WTC11 (cell line): Measurements from ENCODE around the gene OR2AT4. TPM values are rescaled to one million over a fixed set of nuclear protein-coding genes. Genes with fewer than 3 reads are reported as not detected.

Experiments
- ATAC-seq: fragments of 200-7000 bp; cut with Tn5 transposase; 2 replicates; pipeline ENCODE4 v1.10.0; 2021; ENCODE audit warnings: mild to moderate bottlenecking, moderate library complexity
- CTCF ChIA-PET: fragments of 300-600 bp; sonication (Branson Sonifier 250); formaldehyde crosslinking; loops from one replicate; lab custom pipeline; 2021; ENCODE audit warnings: antibody characterized with exemption; lab: Charles Lee
- POLR2A ChIA-PET: fragments of 350-600 bp; sonication (Branson Sonifier 250); formaldehyde crosslinking; loops from one replicate; lab custom pipeline; 2021; ENCODE audit warnings: antibody characterized with exemption; lab: Charles Lee
- DNase-seq: peaks from one replicate; pipeline ENCODE4 v3.0.0; 2021; ENCODE audit warnings: low spot score
- H3K27ac Mint-ChIP-seq: 2 replicates; pipeline ENCODE4 v1.8.0; 2021; ENCODE audit warnings: mixed read lengths
- H3K27me3 Mint-ChIP-seq: 2 replicates; pipeline ENCODE4 v1.8.0; 2021; ENCODE audit warnings: low read depth, mild to moderate bottlenecking, moderate library complexity, mixed read lengths
- H3K36me3 Mint-ChIP-seq: 2 replicates; pipeline ENCODE4 v1.8.0; 2021; ENCODE audit warnings: mixed read lengths
- H3K4me1 Mint-ChIP-seq: 2 replicates; pipeline ENCODE4 v1.8.0; 2022; ENCODE audit warnings: mixed read lengths
- H3K4me3 Mint-ChIP-seq: 2 replicates; pipeline ENCODE4 v1.8.0; 2021; ENCODE audit warnings: mild to moderate bottlenecking, moderate library complexity, mixed read lengths
- H3K9me3 Mint-ChIP-seq: 2 replicates; pipeline ENCODE4 v1.8.0; 2021; ENCODE audit warnings: mixed read lengths
- ATF1 ChIP-seq: sonication (generic); formaldehyde crosslinking; IDR thresholded peaks from 2 replicates; pipeline ENCODE4 v1.8.1; 2023; ENCODE audit warnings: mild to moderate bottlenecking, moderate library complexity, missing genetic modification reagents
- CREB1 ChIP-seq: sonication (generic); formaldehyde crosslinking; IDR thresholded peaks from 2 replicates; pipeline ENCODE4 v1.8.0; 2023; ENCODE audit warnings: mild to moderate bottlenecking, missing genetic modification reagents
- FOXJ3 ChIP-seq: sonication (generic); formaldehyde crosslinking; IDR thresholded peaks from 2 replicates; pipeline ENCODE4 v1.9.0; 2021; ENCODE audit warnings: missing genetic modification reagents, mild to moderate bottlenecking, borderline replicate concordance
- KAT7 ChIP-seq: sonication (generic); formaldehyde crosslinking; IDR thresholded peaks from 2 replicates; pipeline ENCODE4 v1.8.1; 2023; ENCODE audit warnings: missing genetic modification reagents, mild to moderate bottlenecking, borderline replicate concordance
- ZBTB21 ChIP-seq: sonication (generic); formaldehyde crosslinking; IDR thresholded peaks from 2 replicates; pipeline ENCODE4 v1.8.1; 2023; ENCODE audit warnings: mild to moderate bottlenecking, missing genetic modification reagents, borderline replicate concordance
- ZNF232 ChIP-seq: sonication (generic); formaldehyde crosslinking; IDR thresholded peaks from 2 replicates; pipeline ENCODE4 v1.8.0; 2022; ENCODE audit warnings: mild to moderate bottlenecking, missing genetic modification reagents
- ZNF416 ChIP-seq: fragments of 250-450 bp; sonication (Bioruptor Pico); IDR thresholded peaks from 2 replicates; pipeline ENCODE4 v1.9.0; 2021; ENCODE audit warnings: mild to moderate bottlenecking, inconsistent platforms
- total RNA-seq: library from RNA; stranded (reverse); gene quantifications from 3 replicates; pipeline ENCODE4 v1.2.3, GENCODE V29; 2021
- TF ChIP-seq, protein P1 (sequence below): sonication (generic); formaldehyde crosslinking; IDR thresholded peaks from 2 replicates; pipeline ENCODE4 v1.8.1; 2022; ENCODE audit warnings: low read depth, mild to moderate bottlenecking, moderate library complexity, missing genetic modification reagents, borderline replicate concordance
- TF ChIP-seq, protein P2 (sequence below): sonication (generic); formaldehyde crosslinking; IDR thresholded peaks from 2 replicates; pipeline ENCODE4 v1.8.1; 2023; ENCODE audit warnings: mild to moderate bottlenecking, missing genetic modification reagents, borderline replicate concordance
- TF ChIP-seq, protein P3 (sequence below): sonication (generic); formaldehyde crosslinking; IDR thresholded peaks from 2 replicates; pipeline ENCODE4 v1.8.1; 2023; ENCODE audit warnings: mild to moderate bottlenecking, missing genetic modification reagents, moderate library complexity
- TF ChIP-seq, protein P4 (sequence below): fragments of 250-450 bp; sonication (Bioruptor Pico); conservative IDR thresholded peaks from 2 replicates; pipeline ENCODE4 v1.9.0; 2021; ENCODE audit warnings: mild to moderate bottlenecking
- TF ChIP-seq, protein P5 (sequence below): sonication (generic); formaldehyde crosslinking; IDR thresholded peaks from 2 replicates; pipeline ENCODE4 v1.8.1; 2022; ENCODE audit warnings: missing genetic modification reagents, borderline replicate concordance
- TF ChIP-seq, protein P6 (sequence below): sonication (generic); formaldehyde crosslinking; IDR thresholded peaks from 2 replicates; pipeline ENCODE4 v1.8.0; 2023; ENCODE audit warnings: missing genetic modification reagents
- TF ChIP-seq, protein P7 (sequence below): sonication (generic); formaldehyde crosslinking; conservative IDR thresholded peaks from 2 replicates; pipeline ENCODE4 v1.8.1; 2022; ENCODE audit warnings: mild to moderate bottlenecking, missing genetic modification reagents

The OR2AT4 gene
- total RNA-seq, 1 experiment from 2014 or later: not detected

DNA sequence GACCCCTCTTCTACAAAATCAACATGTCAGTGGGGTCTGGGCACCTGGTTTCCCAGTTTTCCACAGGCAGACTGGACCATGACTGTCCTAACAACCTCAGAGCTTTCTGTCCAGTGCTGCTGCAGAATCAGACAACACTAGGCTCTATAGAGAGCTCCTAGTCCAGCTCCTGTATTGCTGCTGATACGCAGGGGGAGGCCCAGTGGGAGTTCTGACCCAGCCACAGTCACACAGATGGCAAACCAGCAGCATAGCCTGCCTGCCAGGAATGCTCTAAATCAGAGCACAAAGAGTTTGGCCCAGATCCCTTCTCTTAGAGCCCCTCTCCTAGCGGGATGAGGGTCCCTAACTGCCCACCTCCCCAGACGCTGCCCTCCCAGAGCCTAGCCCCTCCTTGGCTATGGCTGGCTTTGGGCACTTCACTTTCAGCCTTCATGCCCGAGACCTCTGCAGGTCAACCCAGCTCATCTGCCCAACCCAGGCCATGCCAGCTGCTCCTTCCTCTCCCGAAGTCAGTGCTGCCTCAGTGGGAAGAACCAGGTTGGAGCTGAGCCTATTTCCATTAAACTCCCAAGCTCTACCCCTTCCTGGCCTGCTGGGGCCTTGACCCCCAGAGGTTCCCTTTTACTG lies 38.5 kb upstream of the OR2AT4 start:
- Mint-ChIP-seq H3K4me1 (no peaks in the 10 kb centered on the region), H3K4me3 (no peak overlapping the region), H3K27me3 (peaks cover 18% of the 10 kb centered on the region), H3K27ac (no peak overlapping the region), H3K36me3 (no peaks in the 10 kb centered on the region), H3K9me3 (peaks cover 10% of the 10 kb centered on the region)
- POLR2A ChIA-PET: no interaction called here
- TF ChIP-seq, protein P1, sequence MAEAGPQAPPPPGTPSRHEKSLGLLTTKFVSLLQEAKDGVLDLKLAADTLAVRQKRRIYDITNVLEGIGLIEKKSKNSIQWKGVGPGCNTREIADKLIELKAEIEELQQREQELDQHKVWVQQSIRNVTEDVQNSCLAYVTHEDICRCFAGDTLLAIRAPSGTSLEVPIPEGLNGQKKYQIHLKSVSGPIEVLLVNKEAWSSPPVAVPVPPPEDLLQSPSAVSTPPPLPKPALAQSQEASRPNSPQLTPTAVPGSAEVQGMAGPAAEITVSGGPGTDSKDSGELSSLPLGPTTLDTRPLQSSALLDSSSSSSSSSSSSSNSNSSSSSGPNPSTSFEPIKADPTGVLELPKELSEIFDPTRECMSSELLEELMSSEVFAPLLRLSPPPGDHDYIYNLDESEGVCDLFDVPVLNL (CRISPR knock-in tag): no peak
- no peak for TF ChIP-seq ZNF232
- DNase-seq (no peak), ATAC-seq (no peak)
- CTCF ChIA-PET: interaction anchor here (1.3 to 3.0 kb wide), 4 partner anchors 68 to 114 kb away, joined by 3 to 18 read pairs (median 8); no protein-coding TSS in a partner anchor

DNA sequence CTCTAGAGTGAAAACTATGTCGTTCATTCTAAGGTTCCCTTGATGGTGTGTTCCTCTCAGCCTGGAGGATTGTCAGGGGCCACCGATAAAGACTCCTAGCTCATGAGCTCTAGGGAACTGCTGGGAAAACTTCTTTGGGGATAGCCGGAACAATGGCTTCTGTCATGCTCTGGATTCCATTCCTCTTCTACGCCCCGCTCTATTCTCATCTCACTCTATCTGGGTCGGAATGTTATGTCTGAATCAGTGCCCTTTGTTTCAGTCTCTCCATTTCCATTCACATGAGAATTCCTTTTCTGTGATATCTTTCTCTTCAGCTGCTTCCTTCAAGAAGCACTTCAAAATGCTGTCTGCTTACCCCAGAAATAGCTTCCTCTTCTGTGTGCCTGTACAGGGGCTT lies 37.3 kb upstream of the OR2AT4 start:
- Mint-ChIP-seq H3K9me3 (peaks cover 19% of the 10 kb centered on the region), H3K27me3 (peaks cover 18% of the 10 kb centered on the region), H3K27ac (no peak overlapping the region), H3K36me3 (no peaks in the 10 kb centered on the region), H3K4me1 (no peaks in the 10 kb centered on the region), H3K4me3 (no peak overlapping the region)
- no peak; the same call in 1 of the 2 replicates for ATAC-seq
- no peak for DNase-seq
- ChIA-PET CTCF (interaction anchor here (0.9 to 3.0 kb wide), 9 partner anchors 9 to 137 kb away, joined by 3 to 18 read pairs (median 4); no protein-coding TSS in a partner anchor), POLR2A (no interaction called here)
- TF ChIP-seq FOXJ3 (CRISPR knock-in tag) (no peak), ZBTB21 (no peak), KAT7 (CRISPR knock-in tag) (no peak), ATF1 (CRISPR knock-in tag) (no peak), CREB1 (CRISPR knock-in tag) (no peak), ZNF416 (CRISPR knock-in tag) (no peak)
- TF ChIP-seq, protein P2, sequence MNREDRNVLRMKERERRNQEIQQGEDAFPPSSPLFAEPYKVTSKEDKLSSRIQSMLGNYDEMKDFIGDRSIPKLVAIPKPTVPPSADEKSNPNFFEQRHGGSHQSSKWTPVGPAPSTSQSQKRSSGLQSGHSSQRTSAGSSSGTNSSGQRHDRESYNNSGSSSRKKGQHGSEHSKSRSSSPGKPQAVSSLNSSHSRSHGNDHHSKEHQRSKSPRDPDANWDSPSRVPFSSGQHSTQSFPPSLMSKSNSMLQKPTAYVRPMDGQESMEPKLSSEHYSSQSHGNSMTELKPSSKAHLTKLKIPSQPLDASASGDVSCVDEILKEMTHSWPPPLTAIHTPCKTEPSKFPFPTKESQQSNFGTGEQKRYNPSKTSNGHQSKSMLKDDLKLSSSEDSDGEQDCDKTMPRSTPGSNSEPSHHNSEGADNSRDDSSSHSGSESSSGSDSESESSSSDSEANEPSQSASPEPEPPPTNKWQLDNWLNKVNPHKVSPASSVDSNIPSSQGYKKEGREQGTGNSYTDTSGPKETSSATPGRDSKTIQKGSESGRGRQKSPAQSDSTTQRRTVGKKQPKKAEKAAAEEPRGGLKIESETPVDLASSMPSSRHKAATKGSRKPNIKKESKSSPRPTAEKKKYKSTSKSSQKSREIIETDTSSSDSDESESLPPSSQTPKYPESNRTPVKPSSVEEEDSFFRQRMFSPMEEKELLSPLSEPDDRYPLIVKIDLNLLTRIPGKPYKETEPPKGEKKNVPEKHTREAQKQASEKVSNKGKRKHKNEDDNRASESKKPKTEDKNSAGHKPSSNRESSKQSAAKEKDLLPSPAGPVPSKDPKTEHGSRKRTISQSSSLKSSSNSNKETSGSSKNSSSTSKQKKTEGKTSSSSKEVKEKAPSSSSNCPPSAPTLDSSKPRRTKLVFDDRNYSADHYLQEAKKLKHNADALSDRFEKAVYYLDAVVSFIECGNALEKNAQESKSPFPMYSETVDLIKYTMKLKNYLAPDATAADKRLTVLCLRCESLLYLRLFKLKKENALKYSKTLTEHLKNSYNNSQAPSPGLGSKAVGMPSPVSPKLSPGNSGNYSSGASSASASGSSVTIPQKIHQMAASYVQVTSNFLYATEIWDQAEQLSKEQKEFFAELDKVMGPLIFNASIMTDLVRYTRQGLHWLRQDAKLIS (CRISPR knock-in tag): no peak
- TF ChIP-seq, protein P3, sequence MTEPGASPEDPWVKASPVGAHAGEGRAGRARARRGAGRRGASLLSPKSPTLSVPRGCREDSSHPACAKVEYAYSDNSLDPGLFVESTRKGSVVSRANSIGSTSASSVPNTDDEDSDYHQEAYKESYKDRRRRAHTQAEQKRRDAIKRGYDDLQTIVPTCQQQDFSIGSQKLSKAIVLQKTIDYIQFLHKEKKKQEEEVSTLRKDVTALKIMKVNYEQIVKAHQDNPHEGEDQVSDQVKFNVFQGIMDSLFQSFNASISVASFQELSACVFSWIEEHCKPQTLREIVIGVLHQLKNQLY (CRISPR knock-in tag): no peak
- TF ChIP-seq, protein P4, sequence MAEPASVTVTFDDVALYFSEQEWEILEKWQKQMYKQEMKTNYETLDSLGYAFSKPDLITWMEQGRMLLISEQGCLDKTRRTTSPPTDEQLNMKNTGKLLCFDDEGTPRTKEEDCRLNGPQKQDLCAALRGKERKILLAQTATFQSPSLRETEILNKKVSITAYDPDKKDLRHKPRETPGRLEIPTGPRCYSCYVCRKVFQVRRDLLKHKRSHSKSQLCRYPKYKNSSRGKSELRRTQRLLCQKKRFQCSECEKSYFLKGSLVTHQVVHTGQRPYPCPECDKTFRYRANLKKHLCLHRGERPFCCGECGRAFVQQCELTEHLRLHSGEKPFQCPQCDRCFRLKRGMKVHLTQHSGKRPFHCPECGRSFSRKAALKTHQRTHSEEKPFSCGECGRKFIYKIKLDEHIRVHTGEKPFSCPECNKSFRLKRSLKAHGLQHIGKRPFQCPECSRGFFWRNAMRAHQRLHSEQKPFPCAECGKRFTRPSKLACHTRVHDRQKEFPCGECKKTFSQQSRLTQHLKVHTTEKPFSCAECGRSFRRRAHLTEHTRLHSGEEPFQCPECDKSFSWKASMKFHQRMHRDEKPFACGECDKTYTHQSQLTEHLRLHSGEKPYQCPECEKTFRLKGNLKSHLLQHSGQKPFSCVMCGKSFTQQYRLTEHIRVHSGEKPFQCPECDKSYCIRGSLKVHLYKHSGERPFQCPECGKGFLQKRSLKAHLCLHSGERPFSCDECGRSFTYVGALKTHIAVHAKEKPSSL (CRISPR knock-in tag): no peak
- TF ChIP-seq, protein P5, sequence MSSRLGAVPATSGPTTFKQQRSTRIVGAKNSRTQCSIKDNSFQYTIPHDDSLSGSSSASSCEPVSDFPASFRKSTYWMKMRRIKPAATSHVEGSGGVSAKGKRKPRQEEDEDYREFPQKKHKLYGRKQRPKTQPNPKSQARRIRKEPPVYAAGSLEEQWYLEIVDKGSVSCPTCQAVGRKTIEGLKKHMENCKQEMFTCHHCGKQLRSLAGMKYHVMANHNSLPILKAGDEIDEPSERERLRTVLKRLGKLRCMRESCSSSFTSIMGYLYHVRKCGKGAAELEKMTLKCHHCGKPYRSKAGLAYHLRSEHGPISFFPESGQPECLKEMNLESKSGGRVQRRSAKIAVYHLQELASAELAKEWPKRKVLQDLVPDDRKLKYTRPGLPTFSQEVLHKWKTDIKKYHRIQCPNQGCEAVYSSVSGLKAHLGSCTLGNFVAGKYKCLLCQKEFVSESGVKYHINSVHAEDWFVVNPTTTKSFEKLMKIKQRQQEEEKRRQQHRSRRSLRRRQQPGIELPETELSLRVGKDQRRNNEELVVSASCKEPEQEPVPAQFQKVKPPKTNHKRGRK: no peak
- TF ChIP-seq, protein P6, sequence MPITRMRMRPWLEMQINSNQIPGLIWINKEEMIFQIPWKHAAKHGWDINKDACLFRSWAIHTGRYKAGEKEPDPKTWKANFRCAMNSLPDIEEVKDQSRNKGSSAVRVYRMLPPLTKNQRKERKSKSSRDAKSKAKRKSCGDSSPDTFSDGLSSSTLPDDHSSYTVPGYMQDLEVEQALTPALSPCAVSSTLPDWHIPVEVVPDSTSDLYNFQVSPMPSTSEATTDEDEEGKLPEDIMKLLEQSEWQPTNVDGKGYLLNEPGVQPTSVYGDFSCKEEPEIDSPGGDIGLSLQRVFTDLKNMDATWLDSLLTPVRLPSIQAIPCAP: no peak
- TF ChIP-seq, protein P7, sequence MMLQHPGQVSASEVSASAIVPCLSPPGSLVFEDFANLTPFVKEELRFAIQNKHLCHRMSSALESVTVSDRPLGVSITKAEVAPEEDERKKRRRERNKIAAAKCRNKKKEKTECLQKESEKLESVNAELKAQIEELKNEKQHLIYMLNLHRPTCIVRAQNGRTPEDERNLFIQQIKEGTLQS (CRISPR knock-in tag): no peak
